DOHH2 (cell line): ENCODE results near the gene SDC1.

Experiments
- H3F3A ChIP-seq: fragments of 200-600 bp; sonication (generic), shearing (Covaris generic); 2 replicates; pipeline ENCODE4 v1.6.0; 2016; ENCODE audit warnings: antibody characterized with exemption, mild to moderate bottlenecking; ENCODE audit not compliant: control insufficient read depth, insufficient read depth
- H3K27ac ChIP-seq: fragments of 200-600 bp; sonication (generic); 2 replicates; pipeline ENCODE4 v1.5.1; 2014; ENCODE audit warnings: low read depth, mild to moderate bottlenecking, low read length, moderate library complexity
- H3K27me3 ChIP-seq: fragments of 200-600 bp; sonication (generic); 2 replicates; pipeline ENCODE4 v1.6.1; 2014; ENCODE audit warnings: mild to moderate bottlenecking, low read length, mixed read lengths; ENCODE audit not compliant: control insufficient read depth
- H3K36me3 ChIP-seq: fragments of 200-600 bp; sonication (generic); 2 replicates; pipeline ENCODE4 v1.6.1; 2014; ENCODE audit warnings: mild to moderate bottlenecking, low read length, moderate library complexity, mixed read lengths; ENCODE audit not compliant: control insufficient read depth
- H3K4me1 ChIP-seq: fragments of 200-600 bp; sonication (generic); 2 replicates; pipeline ENCODE4 v1.6.1; 2014; ENCODE audit warnings: mild to moderate bottlenecking, low read length, mixed read lengths; ENCODE audit not compliant: control insufficient read depth
- H3K4me2 ChIP-seq: fragments of 200-600 bp; sonication (generic); 2 replicates; pipeline ENCODE4 v1.6.0; 2014; ENCODE audit warnings: mild to moderate bottlenecking, low read length, moderate library complexity
- H3K4me3 ChIP-seq: fragments of 200-600 bp; sonication (generic); 2 replicates; pipeline ENCODE4 v1.5.1; 2014; ENCODE audit warnings: mild to moderate bottlenecking, low read length, mixed read lengths
- H3K79me2 ChIP-seq: fragments of 200-600 bp; sonication (generic); 2 replicates; pipeline ENCODE4 v1.6.1; 2014; ENCODE audit warnings: mild to moderate bottlenecking, low read length, mixed read lengths; ENCODE audit not compliant: control insufficient read depth
- H3K9me2 ChIP-seq: fragments of 200-600 bp; sonication (generic); replicated peaks from 2 replicates; pipeline ENCODE4 v1.6.1; 2014; ENCODE audit warnings: mild to moderate bottlenecking, low read length, mixed read lengths; ENCODE audit not compliant: control insufficient read depth
- H3K9me3 ChIP-seq: fragments of 200-600 bp; sonication (generic); 2 replicates; pipeline ENCODE4 v1.6.1; 2014; ENCODE audit warnings: antibody characterized with exemption, low read length, mixed read lengths; ENCODE audit not compliant: control insufficient read depth, insufficient read depth
- H4K20me1 ChIP-seq: fragments of 200-600 bp; sonication (generic); 2 replicates; pipeline ENCODE4 v1.6.0; 2014; ENCODE audit warnings: low read depth, mild to moderate bottlenecking, antibody characterized with exemption, low read length, moderate library complexity; ENCODE audit not compliant: control insufficient read depth, insufficient read depth
- EZH2phosphoT487 ChIP-seq: fragments of 200-600 bp; sonication (generic); IDR thresholded peaks from 2 replicates; pipeline ENCODE4 v1.6.1; 2017; ENCODE audit warnings: borderline replicate concordance, mild to moderate bottlenecking, antibody characterized with exemption, low read length, moderate library complexity, mixed read lengths
- TF ChIP-seq, protein P1 (sequence below): fragments of 200-600 bp; sonication (generic); IDR thresholded peaks from one replicate; pipeline ENCODE4 v1.5.1; 2014; ENCODE audit warnings: antibody characterized with exemption, mild to moderate bottlenecking, low read depth, low read length; ENCODE audit not compliant: poor library complexity, severe bottlenecking

The SDC1 gene

GRCh38 chr2:20179755-20180594, 45.0 kb downstream of the SDC1 start:
- Histone ChIP-seq H3K27ac (no peak overlapping the region), H3K27me3 (peaks cover 6% of the 10 kb centered on the region), H4K20me1 (no peaks in the 10 kb centered on the region; the same call in 1 of the 2 replicates), H3K9me3 (no peaks in the 10 kb centered on the region), H3K4me2 (no peak overlapping the region), H3K4me3 (no peak overlapping the region), H3K4me1 (no peaks in the 10 kb centered on the region), H3K9me2 (no peaks in the 10 kb centered on the region), H3K36me3 (no peaks in the 10 kb centered on the region), H3K79me2 (no peaks in the 10 kb centered on the region), H3F3A (no peaks in the 10 kb centered on the region)
- TF ChIP-seq, protein P1, sequence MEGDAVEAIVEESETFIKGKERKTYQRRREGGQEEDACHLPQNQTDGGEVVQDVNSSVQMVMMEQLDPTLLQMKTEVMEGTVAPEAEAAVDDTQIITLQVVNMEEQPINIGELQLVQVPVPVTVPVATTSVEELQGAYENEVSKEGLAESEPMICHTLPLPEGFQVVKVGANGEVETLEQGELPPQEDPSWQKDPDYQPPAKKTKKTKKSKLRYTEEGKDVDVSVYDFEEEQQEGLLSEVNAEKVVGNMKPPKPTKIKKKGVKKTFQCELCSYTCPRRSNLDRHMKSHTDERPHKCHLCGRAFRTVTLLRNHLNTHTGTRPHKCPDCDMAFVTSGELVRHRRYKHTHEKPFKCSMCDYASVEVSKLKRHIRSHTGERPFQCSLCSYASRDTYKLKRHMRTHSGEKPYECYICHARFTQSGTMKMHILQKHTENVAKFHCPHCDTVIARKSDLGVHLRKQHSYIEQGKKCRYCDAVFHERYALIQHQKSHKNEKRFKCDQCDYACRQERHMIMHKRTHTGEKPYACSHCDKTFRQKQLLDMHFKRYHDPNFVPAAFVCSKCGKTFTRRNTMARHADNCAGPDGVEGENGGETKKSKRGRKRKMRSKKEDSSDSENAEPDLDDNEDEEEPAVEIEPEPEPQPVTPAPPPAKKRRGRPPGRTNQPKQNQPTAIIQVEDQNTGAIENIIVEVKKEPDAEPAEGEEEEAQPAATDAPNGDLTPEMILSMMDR, result no peak
- no peak for TF ChIP-seq EZH2phosphoT487

DNA sequence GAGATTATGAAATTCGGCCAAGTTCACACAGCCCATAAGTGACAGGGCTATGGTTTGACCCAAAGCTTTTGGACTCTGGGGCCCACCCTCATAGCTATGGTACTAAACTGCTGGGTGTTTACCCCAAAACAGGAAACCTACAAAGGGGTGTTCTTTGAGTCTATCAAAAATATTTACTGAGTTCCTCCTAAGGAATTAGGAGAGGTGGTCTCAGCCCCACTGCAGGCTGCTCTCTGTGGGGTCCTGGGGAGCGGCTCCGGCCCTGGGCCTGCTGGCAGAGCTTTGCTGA, 45.5 kb downstream of the SDC1 start:
- no peaks in the 10 kb centered on the region for H3K9me2 ChIP-seq

DNA sequence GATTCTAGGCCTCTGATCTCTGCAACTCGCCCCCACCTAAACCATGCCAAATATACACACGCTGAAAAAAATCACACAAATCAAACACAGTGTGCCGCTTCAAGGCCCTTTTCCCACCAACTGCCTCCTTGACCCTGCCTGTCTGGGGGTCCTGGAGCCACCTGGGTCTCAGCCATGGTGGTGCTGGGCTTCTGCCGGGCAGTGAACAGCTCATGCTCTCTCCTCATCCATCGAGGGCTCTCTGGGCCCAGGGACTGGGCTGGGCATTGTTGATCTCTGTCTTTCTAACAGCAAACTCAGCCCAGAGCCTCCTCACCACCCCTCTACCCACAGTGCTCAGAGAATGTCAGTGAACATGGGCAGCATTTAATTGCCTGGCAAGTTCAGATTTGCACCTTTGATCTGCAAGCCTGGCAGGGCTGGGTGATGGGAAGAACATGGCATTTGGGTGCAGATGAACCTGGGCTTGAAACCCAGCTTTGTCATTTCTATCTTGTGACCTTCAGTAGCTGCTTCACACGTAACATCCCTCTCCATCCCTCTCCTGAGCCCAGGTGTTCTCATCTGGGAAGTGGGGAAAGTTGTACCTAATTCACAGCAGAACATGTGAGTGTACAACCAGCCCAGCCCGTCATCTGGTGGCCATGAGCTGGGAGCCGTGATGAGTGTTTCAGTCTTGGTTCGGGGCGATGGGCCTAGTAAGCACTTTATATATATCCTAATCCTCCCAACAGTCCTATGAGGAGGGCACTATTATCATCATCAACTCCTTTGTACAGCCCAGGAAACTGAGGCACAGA, 46.1 kb downstream of the SDC1 start:
- Histone ChIP-seq H4K20me1 (no peaks in the 10 kb centered on the region; the same call in 1 of the 2 replicates), H3K4me3 (no peak overlapping the region), H3K4me2 (no peak overlapping the region), H3K27ac (no peak overlapping the region), H3K9me2 (no peaks in the 10 kb centered on the region), H3K4me1 (no peaks in the 10 kb centered on the region), H3K36me3 (no peaks in the 10 kb centered on the region), H3F3A (no peaks in the 10 kb centered on the region), H3K9me3 (no peaks in the 10 kb centered on the region), H3K27me3 (no peaks in the 10 kb centered on the region), H3K79me2 (no peaks in the 10 kb centered on the region)
- TF ChIP-seq, protein P1, result no peak

More for the DNA sequence above, 45.5 kb downstream of the SDC1 start:
- Histone ChIP-seq H3K27me3 (peaks cover 3% of the 10 kb centered on the region), H3K4me3 (no peak overlapping the region), H3K9me3 (no peaks in the 10 kb centered on the region), H3K4me2 (no peak overlapping the region), H3K36me3 (no peaks in the 10 kb centered on the region), H4K20me1 (no peaks in the 10 kb centered on the region; the same call in 1 of the 2 replicates), H3F3A (no peaks in the 10 kb centered on the region), H3K79me2 (no peaks in the 10 kb centered on the region), H3K4me1 (no peaks in the 10 kb centered on the region), H3K27ac (no peak overlapping the region)
- TF ChIP-seq EZH2phosphoT487, result no peak
- TF ChIP-seq, protein P1, result no peak
